Activated CD8-positive, alpha-beta memory T cell treated with anti-CD3 and anti-CD28 coated beads for 4 hours (primary cell): Measurements from ENCODE around the gene KERA.

Source experiments
- DNase-seq, 2 donors: peaks; one replicate each; pipeline ENCODE4 v3.0.0-alpha.2; 2020; ENCODE audit warnings: low read depth in 2 of 2

Gene KERA

DNA sequence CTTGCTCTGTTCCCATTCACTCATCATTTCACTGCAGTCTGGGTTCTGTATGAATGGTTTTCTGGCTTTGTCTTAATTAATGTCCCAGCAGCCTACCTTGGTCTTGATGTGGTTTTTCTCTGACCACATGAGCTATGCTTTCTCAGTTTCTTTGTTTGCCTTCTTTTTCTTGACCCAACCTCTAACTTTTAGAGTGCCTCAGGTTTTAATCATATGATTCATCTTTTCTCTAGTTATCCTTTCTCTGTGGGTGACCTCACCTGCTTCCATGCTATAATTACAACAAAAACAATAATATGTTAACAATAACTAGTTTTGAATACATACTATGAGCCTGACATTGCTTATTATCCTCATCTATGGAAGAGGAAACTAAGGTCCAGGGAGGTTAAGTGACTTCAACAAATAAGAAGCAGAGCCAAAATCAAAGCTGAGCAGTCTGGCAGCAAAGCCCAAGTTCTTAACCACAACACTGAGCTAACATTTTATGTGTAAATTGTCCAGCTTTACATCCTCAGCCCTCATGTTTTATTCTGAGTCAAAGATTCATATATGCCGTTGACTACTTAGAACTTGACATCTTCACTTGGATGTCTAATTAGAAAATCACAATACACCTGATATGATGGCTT, 48.4 kb downstream of the KERA start:
- no peak for DNase-seq

DNA sequence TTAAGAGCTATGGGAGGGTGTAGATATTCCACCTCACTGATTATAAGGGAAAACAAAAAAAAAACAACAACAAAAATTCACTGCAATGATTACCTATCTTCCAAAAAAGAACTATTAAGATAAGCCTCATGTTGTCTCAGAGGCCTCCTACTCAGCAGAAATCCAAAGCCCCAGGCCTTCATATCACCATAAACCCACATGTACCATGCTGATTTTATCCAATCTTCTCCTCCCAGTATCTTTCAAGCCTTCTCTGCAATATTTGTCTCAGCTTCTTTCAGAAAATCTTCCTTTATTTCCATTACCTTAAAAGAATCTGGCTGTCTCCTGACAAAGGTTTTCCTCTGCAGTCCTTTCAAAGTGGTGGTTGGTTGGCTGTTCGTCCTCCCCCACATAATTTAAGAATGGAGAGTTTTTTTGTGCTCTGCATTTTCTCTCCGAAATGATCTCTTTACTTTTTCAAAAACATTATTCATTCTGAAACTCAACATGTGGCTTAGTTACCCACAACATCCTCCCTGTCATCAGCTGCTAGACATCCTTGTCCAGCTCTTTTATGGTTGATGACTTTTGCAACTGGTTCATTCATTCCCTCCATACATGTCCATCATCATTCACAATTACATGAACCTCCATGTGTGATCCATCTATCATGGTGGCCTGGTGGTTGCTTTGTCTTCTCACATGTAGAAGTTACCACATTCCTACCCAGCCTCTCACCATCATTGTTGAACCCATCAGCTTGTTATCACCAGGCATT, 50.1 kb downstream of the KERA start:
- DNase-seq, result no peak

- no peak for DNase-seq
Observed at GRCh38 chr12:91004872-91005271, 53.0 kb downstream of the KERA start, which contains the start of gene EPYC. EPYC (minus strand) TSS chr12:91004972; CDS start chr12:91002565, 2,407 bp downstream.

GRCh38 chr12:91003737-91004136, 54.1 kb downstream of the KERA start:
- no peak for DNase-seq

- no peak for DNase-seq
Observed at GRCh38 chr12:91001306-91001705, 56.5 kb downstream of the KERA start.
